22Rv1 (cell line): ENCODE results near the gene PRR19.
A peak's percentile ranks its signal among the peaks of the same experiment; 100 is the strongest.

Experiments
- ZFX ChIP-seq: fragments of 450-650 bp; IDR thresholded peaks from 2 replicates; pipeline ENCODE4 v1.6.1; 2017; ENCODE audit warnings: antibody characterized with exemption, borderline replicate concordance
- TF ChIP-seq, protein P1 (sequence below): fragments of 450-650 bp; IDR thresholded peaks from 2 replicates; pipeline ENCODE4 v1.5.1; 2017; ENCODE audit warnings: mild to moderate bottlenecking

DNA sequence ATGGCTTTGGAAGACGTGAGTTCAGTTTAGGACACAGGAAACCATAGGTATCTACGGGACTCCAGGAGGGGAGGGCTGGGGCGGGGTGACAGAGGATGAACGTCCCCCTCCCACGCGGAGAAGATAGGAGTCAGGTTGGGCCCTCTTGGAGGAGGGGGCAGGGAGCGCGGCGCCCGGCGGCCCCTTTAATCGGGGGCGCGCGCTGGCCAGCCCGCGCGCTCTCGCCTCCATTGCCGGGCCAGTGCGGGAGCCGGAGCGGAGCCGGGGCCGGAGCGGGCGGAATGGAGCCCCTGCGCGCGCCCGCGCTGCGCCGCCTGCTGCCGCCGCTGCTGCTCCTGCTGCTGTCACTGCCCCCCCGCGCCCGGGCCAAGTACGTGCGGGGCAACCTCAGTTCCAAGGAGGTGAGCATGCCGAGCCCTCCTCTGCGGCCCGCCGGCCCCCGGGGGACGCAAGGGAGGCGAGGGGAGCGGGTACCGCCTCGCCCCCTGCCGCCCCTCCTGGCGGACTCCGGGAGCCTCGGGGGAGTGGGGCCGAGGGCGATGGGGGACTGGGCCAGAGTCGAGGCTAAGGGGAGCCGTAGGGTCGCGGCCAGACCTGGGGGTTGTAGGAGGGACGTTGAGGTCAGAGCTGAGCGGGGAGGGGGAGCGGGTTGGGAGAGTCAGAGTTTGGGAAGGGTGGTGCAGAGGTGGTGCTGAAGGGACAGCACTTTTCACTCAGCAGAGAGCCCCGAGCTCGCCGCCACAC, 11.3 kb downstream of the PRR19 start, which contains the start of gene TMEM145:
- TF ChIP-seq, protein P1, sequence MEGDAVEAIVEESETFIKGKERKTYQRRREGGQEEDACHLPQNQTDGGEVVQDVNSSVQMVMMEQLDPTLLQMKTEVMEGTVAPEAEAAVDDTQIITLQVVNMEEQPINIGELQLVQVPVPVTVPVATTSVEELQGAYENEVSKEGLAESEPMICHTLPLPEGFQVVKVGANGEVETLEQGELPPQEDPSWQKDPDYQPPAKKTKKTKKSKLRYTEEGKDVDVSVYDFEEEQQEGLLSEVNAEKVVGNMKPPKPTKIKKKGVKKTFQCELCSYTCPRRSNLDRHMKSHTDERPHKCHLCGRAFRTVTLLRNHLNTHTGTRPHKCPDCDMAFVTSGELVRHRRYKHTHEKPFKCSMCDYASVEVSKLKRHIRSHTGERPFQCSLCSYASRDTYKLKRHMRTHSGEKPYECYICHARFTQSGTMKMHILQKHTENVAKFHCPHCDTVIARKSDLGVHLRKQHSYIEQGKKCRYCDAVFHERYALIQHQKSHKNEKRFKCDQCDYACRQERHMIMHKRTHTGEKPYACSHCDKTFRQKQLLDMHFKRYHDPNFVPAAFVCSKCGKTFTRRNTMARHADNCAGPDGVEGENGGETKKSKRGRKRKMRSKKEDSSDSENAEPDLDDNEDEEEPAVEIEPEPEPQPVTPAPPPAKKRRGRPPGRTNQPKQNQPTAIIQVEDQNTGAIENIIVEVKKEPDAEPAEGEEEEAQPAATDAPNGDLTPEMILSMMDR: peak; percentile 49; the same call in 1 of the 2 replicates
- TF ChIP-seq ZFX: no peak
